ENCODE results near the gene ACOT11. TPM values are rescaled to one million over a fixed set of nuclear protein-coding genes. Genes with fewer than 3 reads are reported as not detected.

Gene ACOT11
- polyA plus RNA-seq, 1 donor (not counting 4 experiments of a cell fraction or from before 2014, with no cell fraction given), result 3.4 TPM

DNA sequence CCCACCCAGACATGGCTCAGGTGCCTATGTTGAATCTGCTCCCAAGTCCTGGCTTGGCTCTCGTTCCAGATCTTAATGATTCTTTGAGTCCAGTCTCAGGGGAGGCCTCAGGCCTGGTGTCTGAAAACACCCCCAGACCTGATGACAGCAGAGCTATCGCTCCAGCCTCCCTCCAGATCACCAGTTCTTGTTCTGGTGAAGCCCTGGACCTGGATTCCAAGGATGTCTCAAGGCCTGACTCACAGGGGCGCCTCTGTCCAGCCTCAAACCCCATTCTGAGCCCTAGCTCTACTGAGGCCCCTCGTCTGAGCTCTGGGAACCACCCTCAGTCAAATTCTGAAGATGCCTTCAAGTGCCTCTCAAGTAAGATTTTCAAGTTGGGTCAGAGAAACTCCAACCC lies 105.0 kb downstream of the ACOT11 start:
- FAIRE-seq (no peak), DNase-seq (ENCODE audit: low read depth, low spot score) (no peak)
- no peaks in the 10 kb centered on the region for H3K4me1 ChIP-seq (ENCODE audit: control insufficient read depth, extremely low read depth, insufficient read depth, low read length)
- H3K9me3 ChIP-seq (ENCODE audit: control insufficient read depth, low read depth, low read length), result no peaks in the 10 kb centered on the region
- H3K36me3 ChIP-seq (ENCODE audit: control insufficient read depth in 2 of 2, extremely low read depth in 1 of 2, insufficient read depth in 2 of 2, low read length in 2 of 2), result no peaks in the 10 kb centered on the region
- peaks cover 13% of the 10 kb centered on the region for H3K27me3 ChIP-seq (ENCODE audit: control insufficient read depth, extremely low read depth, insufficient read depth, low read length)
- H3K79me2 ChIP-seq (ENCODE audit: control insufficient read depth, insufficient read depth, low read length), result no peaks in the 10 kb centered on the region
- H3K4me2 ChIP-seq (ENCODE audit: control insufficient read depth, extremely low read depth, insufficient read depth, low read depth, low read length), result no peak overlapping the region
- no peak overlapping the region for H3K4me3 ChIP-seq (ENCODE audit: control insufficient read depth in 2 of 3, extremely low read depth in 1 of 3, insufficient read depth in 2 of 3, low read depth in 1 of 3, low read length in 3 of 3)
- no peaks in the 10 kb centered on the region for H4K20me1 ChIP-seq (ENCODE audit: control insufficient read depth, extremely low read depth, insufficient read depth, low read length)
- no peak overlapping the region for H3K9ac ChIP-seq (ENCODE audit: control insufficient read depth, extremely low read depth, insufficient read depth, low read length)
- H3K9me1 ChIP-seq (ENCODE audit: control insufficient read depth, extremely low read depth, insufficient read depth, low read length), result no peaks in the 10 kb centered on the region
- H2AFZ ChIP-seq (ENCODE audit: control insufficient read depth, low read length), result no peak overlapping the region
- no peak overlapping the region for H3K27ac ChIP-seq (ENCODE audit: control insufficient read depth, insufficient read depth, low read length)
- dilution Hi-C loops (cut with MboI; ENCODE audit: extremely low pct_ligation_motif_present, low sequenced_read_pairs), result no loop called here
- no peak for TF ChIP-seq CTCF (optimal IDR thresholded peaks at IDR 0.05 in 1 of 3, IDR thresholded peaks at IDR 0.05 in 1 of 3, conservative IDR thresholded peaks at IDR 0.05 in 1 of 3; ENCODE audit: extremely low read depth in 1 of 3, insufficient read depth in 2 of 3, low read length in 3 of 3)
- no peak for TF ChIP-seq EZH2 (IDR thresholded peaks at IDR 0.05; ENCODE audit: low read length)

DNA sequence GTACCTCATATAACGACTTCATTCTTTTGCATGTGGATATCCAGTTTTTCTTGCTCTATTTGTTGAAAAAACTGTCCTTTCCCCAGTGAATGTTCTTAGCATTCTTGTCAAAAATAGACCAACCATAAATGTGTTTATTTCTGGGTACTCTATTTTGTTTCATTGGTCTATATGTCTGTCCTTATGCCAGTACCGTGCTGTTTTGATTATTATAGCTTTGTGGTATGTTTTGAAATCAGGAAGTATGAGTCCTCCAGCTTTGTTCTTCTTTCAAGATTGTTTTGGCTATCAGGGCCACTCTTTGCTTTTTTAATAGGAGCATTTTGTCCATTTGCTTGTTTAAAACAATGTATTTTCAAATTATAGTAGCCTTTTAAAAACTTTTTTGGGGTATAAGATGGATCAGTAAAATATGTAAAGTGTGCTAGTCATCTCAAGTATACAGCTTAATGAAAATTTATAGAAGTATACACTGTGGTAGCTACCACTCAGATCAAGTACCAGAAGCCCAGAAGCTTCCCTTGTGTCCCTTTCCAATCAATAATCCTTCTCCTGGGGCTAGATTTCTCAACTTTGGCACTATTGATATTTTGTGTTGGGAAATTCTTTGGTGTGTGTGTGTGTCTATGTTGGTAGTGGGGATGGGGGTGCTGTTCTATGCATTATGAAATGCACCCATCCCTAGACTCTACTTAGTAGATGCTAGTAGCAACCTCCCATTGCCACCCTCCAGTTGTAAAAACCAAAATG lies 110.3 kb downstream of the ACOT11 start:
- no peak overlapping the region for H2AFZ ChIP-seq (ENCODE audit: control insufficient read depth, low read length)
- H3K79me2 ChIP-seq (ENCODE audit: control insufficient read depth, insufficient read depth, low read length), result no peaks in the 10 kb centered on the region
- H3K4me2 ChIP-seq (ENCODE audit: control insufficient read depth, extremely low read depth, insufficient read depth, low read depth, low read length), result no peak overlapping the region
- DNase-seq (ENCODE audit: low read depth, low spot score) (no peak), FAIRE-seq (no peak)
- H3K9me1 ChIP-seq (ENCODE audit: control insufficient read depth, extremely low read depth, insufficient read depth, low read length), result no peaks in the 10 kb centered on the region
- H3K4me3 ChIP-seq (ENCODE audit: control insufficient read depth in 2 of 3, extremely low read depth in 1 of 3, insufficient read depth in 2 of 3, low read depth in 1 of 3, low read length in 3 of 3), result no peak overlapping the region
- TF ChIP-seq CTCF (optimal IDR thresholded peaks at IDR 0.05 in 1 of 3, IDR thresholded peaks at IDR 0.05 in 1 of 3, conservative IDR thresholded peaks at IDR 0.05 in 1 of 3; ENCODE audit: extremely low read depth in 1 of 3, insufficient read depth in 2 of 3, low read length in 3 of 3) (no peak), EZH2 (IDR thresholded peaks at IDR 0.05; ENCODE audit: low read length) (no peak)
- dilution Hi-C loops (cut with MboI; ENCODE audit: extremely low pct_ligation_motif_present, low sequenced_read_pairs), result no loop called here
- no peaks in the 10 kb centered on the region for H3K27me3 ChIP-seq (ENCODE audit: control insufficient read depth, extremely low read depth, insufficient read depth, low read length)
- no peaks in the 10 kb centered on the region for H3K36me3 ChIP-seq (ENCODE audit: control insufficient read depth in 2 of 2, extremely low read depth in 1 of 2, insufficient read depth in 2 of 2, low read length in 2 of 2)
- no peaks in the 10 kb centered on the region for H3K9me3 ChIP-seq (ENCODE audit: control insufficient read depth, low read depth, low read length)
- H3K9ac ChIP-seq (ENCODE audit: control insufficient read depth, extremely low read depth, insufficient read depth, low read length), result no peak overlapping the region
- no peaks in the 10 kb centered on the region for H4K20me1 ChIP-seq (ENCODE audit: control insufficient read depth, extremely low read depth, insufficient read depth, low read length)
- no peak overlapping the region for H3K27ac ChIP-seq (ENCODE audit: control insufficient read depth, insufficient read depth, low read length)
- no peaks in the 10 kb centered on the region for H3K4me1 ChIP-seq (ENCODE audit: control insufficient read depth, extremely low read depth, insufficient read depth, low read length)

Small RNAs within 50 kb of the gene (small RNA-seq; reads per million reads assigned to genes)
- gene AC099796.2 (ENCODE audit: insufficient read length in 3 of 3, low read depth in 3 of 3, low replicate concordance in 1 of 3), result 0 reads per million in 3 experiments

Other genes starting within 250 kb of the ACOT11 start
- gene SSBP3, start 141.8 kb upstream of the ACOT11 start, polyA plus RNA-seq, result 9.4 to 24.7 TPM (median 16.9 TPM) in 3 replicates
- gene FAM151A, start 75.3 kb downstream of the ACOT11 start, polyA plus RNA-seq, result 0.07 to 0.10 TPM (median 0.07 TPM) in 3 replicates
- 0.05 to 0.12 TPM in 2 of 3 replicates, not detected in the other for gene MROH7, start 93.6 kb downstream of the ACOT11 start, polyA plus RNA-seq
- 33.6 to 40.3 TPM (median 37.2 TPM) in 3 replicates for gene TTC4, start 167.6 kb downstream of the ACOT11 start, polyA plus RNA-seq
- 2.7 to 4.3 TPM (median 3.0 TPM) in 3 replicates for gene PARS2, start 216.3 kb downstream of the ACOT11 start, polyA plus RNA-seq